OCI-LY3 (cell line): Measurements from ENCODE around the gene IGFBP3.

ENCODE experiments used
- H2AFZ ChIP-seq: fragments of 200-600, 300-600 bp; shearing (Covaris generic); 2 replicates; pipeline ENCODE4 v1.6.0; 2014; ENCODE audit warnings: antibody characterized with exemption, low read depth, low read length
- H3K27ac ChIP-seq: fragments of 200-600, 300-600 bp; sonication (generic); 2 replicates; pipeline ENCODE4 v1.5.1; 2014; ENCODE audit warnings: mild to moderate bottlenecking, low read length, moderate library complexity, mixed read lengths
- H3K27me3 ChIP-seq: fragments of 200-600, 300-600 bp; sonication (generic); 2 replicates; pipeline ENCODE4 v1.6.1; 2014; ENCODE audit warnings: low read depth, low read length, mixed read lengths
- H3K36me3 ChIP-seq: fragments of 200-600, 300-600 bp; sonication (generic); replicated peaks from 2 replicates; pipeline ENCODE3; 2014; ENCODE audit warnings: low read depth, low read length, mixed read lengths
- H3K4me1 ChIP-seq: fragments of 300-600, 200-600 bp; sonication (generic); 2 replicates; pipeline ENCODE4 v1.6.1; 2014; ENCODE audit warnings: low read length, mixed read lengths
- H3K4me2 ChIP-seq: fragments of 200-600, 300-600 bp; sonication (generic); 2 replicates; pipeline ENCODE4 v1.6.1; 2014; ENCODE audit warnings: low read length, mixed read lengths
- H3K4me3 ChIP-seq: fragments of 300-600, 200-600 bp; sonication (generic); 2 replicates; pipeline ENCODE4 v1.5.1; 2014; ENCODE audit warnings: antibody characterized with exemption, mild to moderate bottlenecking, low read length, moderate library complexity
- H3K79me2 ChIP-seq: fragments of 300-600, 200-600 bp; shearing (Covaris generic); 2 replicates; pipeline ENCODE4 v1.6.1; 2014; ENCODE audit warnings: mild to moderate bottlenecking, low read length, mixed read lengths
- H3K9ac ChIP-seq: fragments of 300-600, 200-600 bp; shearing (Covaris generic); 2 replicates; pipeline ENCODE4 v1.6.0; 2014; ENCODE audit warnings: mild to moderate bottlenecking, low read length, moderate library complexity
- H3K9me3 ChIP-seq: fragments of 200-600, 300-600 bp; shearing (Covaris generic); 2 replicates; pipeline ENCODE4 v1.6.1; 2014; ENCODE audit warnings: low read length, mixed read lengths; ENCODE audit not compliant: insufficient read depth
- H4K20me1 ChIP-seq: fragments of 200-600, 300-600 bp; sonication (generic); 2 replicates; pipeline ENCODE4 v1.6.1; 2016; ENCODE audit warnings: low read length, mixed read lengths; ENCODE audit not compliant: insufficient read depth
- EZH2phosphoT487 ChIP-seq: fragments of 200-600 bp; shearing (Covaris generic); IDR thresholded peaks from 2 replicates; pipeline ENCODE4 v1.6.1; 2018; ENCODE audit warnings: antibody characterized with exemption, mixed run types, low read depth
- TF ChIP-seq, protein P1 (sequence below): fragments of 200-600, 300-600 bp; sonication (generic); IDR thresholded peaks from 2 replicates; pipeline ENCODE4 v1.5.1; 2014; ENCODE audit warnings: antibody characterized with exemption, low read length, low read depth

IGFBP3 gene

DNA sequence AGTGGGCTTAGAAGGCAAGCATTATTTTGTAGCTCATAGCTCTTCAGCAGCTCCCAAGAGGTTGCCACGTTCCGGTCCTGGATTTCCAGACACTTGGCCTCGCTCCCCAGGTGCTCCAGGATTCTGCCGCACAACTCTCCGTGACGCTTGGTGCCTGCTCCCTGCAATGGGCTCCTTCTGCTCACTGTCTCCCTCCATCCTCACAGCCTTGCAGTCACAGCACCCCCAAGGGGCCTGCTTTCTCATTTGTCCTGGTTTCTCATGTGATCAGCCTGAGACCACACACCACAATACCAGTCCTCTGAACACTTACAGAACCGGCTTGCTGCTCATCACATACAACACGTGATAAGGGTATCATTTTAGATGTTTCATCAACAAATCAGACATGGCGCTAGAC lies 9.8 kb downstream of the IGFBP3 start:
- Histone ChIP-seq H3K27ac (no peak overlapping the region), H3K4me1 (no peaks in the 10 kb centered on the region), H4K20me1 (no peaks in the 10 kb centered on the region), H3K9ac (no peak overlapping the region), H3K4me3 (no peak overlapping the region), H3K36me3 (no peaks in the 10 kb centered on the region), H3K79me2 (no peaks in the 10 kb centered on the region), H2AFZ (no peak overlapping the region), H3K27me3 (0 out of 2 replicates have a peak, but pooled peaks cover 3% of the 10 kb centered on the region), H3K9me3 (no peaks in the 10 kb centered on the region), H3K4me2 (no peak overlapping the region)
- TF ChIP-seq, protein P1, sequence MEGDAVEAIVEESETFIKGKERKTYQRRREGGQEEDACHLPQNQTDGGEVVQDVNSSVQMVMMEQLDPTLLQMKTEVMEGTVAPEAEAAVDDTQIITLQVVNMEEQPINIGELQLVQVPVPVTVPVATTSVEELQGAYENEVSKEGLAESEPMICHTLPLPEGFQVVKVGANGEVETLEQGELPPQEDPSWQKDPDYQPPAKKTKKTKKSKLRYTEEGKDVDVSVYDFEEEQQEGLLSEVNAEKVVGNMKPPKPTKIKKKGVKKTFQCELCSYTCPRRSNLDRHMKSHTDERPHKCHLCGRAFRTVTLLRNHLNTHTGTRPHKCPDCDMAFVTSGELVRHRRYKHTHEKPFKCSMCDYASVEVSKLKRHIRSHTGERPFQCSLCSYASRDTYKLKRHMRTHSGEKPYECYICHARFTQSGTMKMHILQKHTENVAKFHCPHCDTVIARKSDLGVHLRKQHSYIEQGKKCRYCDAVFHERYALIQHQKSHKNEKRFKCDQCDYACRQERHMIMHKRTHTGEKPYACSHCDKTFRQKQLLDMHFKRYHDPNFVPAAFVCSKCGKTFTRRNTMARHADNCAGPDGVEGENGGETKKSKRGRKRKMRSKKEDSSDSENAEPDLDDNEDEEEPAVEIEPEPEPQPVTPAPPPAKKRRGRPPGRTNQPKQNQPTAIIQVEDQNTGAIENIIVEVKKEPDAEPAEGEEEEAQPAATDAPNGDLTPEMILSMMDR: no peak
- no peak for TF ChIP-seq EZH2phosphoT487

DNA sequence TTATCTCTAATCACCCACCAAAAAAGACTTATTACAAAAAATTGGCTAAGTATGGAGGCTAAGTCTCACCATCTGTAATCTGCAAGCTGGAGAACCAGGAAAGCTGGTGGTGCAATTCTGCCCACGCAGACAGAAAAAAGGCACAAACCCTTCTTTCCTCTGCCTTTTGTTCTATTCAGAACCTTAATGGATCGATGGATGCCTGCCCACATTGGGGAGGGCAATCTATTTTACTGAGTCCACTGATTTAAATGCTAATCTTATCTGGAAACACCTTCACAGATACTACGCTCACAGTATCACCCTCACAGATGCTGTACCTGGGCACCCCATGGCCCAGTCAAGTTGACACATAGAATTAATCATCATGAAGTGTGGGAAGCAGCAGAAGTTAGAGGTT lies 10.2 kb downstream of the IGFBP3 start:
- Histone ChIP-seq H4K20me1 (no peaks in the 10 kb centered on the region), H3K9me3 (no peaks in the 10 kb centered on the region), H3K36me3 (no peaks in the 10 kb centered on the region), H3K9ac (no peak overlapping the region), H3K4me1 (no peaks in the 10 kb centered on the region), H3K27ac (no peak overlapping the region), H3K27me3 (no peaks in the 10 kb centered on the region), H2AFZ (no peak overlapping the region), H3K4me2 (no peak overlapping the region), H3K4me3 (no peak overlapping the region), H3K79me2 (no peaks in the 10 kb centered on the region)
- no peak for TF ChIP-seq EZH2phosphoT487
- TF ChIP-seq, protein P1: no peak

DNA sequence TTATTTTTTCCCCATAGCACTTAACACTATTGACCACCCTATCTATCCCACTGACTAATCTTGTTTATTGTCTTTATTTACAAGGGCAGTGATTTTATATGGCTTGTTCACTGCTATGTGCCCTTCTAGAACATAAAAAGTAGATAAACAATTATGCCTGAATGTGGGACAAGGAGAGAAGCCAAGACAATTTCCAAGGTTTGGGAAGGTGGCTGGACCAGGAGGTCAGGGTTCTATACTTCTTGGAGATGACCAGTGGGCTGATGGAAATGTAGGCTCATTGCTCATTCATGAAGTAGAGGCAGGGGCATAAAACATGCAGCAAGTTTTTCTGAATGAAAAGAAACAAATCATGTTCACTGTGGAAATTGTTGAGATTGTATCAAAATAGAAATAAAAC lies 11.5 kb downstream of the IGFBP3 start:
- Histone ChIP-seq H3K4me3 (no peak overlapping the region), H3K9me3 (no peaks in the 10 kb centered on the region), H3K4me2 (no peak overlapping the region), H2AFZ (no peak overlapping the region), H3K36me3 (no peaks in the 10 kb centered on the region), H3K79me2 (no peaks in the 10 kb centered on the region), H3K27ac (no peak overlapping the region), H3K4me1 (no peaks in the 10 kb centered on the region), H4K20me1 (no peaks in the 10 kb centered on the region), H3K9ac (no peak overlapping the region), H3K27me3 (no peaks in the 10 kb centered on the region)
- TF ChIP-seq, protein P1: no peak
- TF ChIP-seq EZH2phosphoT487: no peak

DNA sequence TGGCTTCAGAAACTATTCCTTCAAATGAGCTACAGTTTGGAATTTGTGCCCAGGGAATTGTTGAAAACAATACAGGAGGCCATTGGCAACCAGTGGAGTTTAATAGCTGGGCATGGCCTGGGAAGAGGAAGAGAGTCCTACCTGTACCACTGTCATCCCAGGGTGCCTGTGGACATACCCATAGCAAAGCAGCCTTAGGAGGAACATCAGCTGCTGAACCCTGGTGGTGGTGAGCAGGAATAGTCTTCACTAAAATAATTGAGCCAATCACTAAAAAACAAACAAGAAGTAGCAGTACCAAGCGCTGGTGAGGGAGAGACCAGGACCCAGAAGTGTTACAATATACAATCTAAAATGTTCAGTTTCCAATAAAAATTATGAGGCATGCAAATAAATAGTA lies 18.3 kb downstream of the IGFBP3 start:
- no peak overlapping the region for H3K4me3 ChIP-seq
- no peak overlapping the region for H3K9ac ChIP-seq
- no peaks in the 10 kb centered on the region for H3K79me2 ChIP-seq
- no peak overlapping the region for H3K4me2 ChIP-seq
- TF ChIP-seq, protein P1: no peak
- TF ChIP-seq EZH2phosphoT487: no peak
- H3K36me3 ChIP-seq: no peaks in the 10 kb centered on the region
- no peak overlapping the region for H3K27ac ChIP-seq
- H2AFZ ChIP-seq: no peak overlapping the region
- H4K20me1 ChIP-seq: no peaks in the 10 kb centered on the region
- no peaks in the 10 kb centered on the region for H3K4me1 ChIP-seq
- no peaks in the 10 kb centered on the region for H3K27me3 ChIP-seq
- 0 out of 2 replicates have a peak, but pooled peaks cover 3% of the 10 kb centered on the region for H3K9me3 ChIP-seq
